Endodermal cell (in vitro differentiated cells): ENCODE data around the gene DDIT4. TPM values are rescaled to one million over a fixed set of nuclear protein-coding genes. Genes with fewer than 3 reads are reported as not detected.
"Not testable (repeated sequence)": the region's sequence is repeated elsewhere in the genome, so short reads cannot be mapped to it uniquely, and the experiment has no call there.

Source experiments
- DNase-seq: peaks from one replicate; pipeline ENCODE4 v3.0.0-alpha.2; 2017
- H3K27ac ChIP-seq: 2 replicates; pipeline ENCODE4 v1.5.1; 2013; ENCODE audit warnings: mild to moderate bottlenecking, low read depth, low read length, moderate library complexity
- H3K27me3 ChIP-seq: 2 replicates; pipeline ENCODE4 v1.6.1; 2013; ENCODE audit warnings: mild to moderate bottlenecking, low read length, moderate library complexity; ENCODE audit not compliant: insufficient read depth, control insufficient read depth, poor library complexity, severe bottlenecking
- H3K36me3 ChIP-seq: 2 replicates; pipeline ENCODE4 v1.7.0; 2013; ENCODE audit warnings: mild to moderate bottlenecking, low read length, moderate library complexity; ENCODE audit not compliant: control insufficient read depth, insufficient read depth
- H3K4me1 ChIP-seq: one replicate; pipeline ENCODE4 v1.7.0; 2013; ENCODE audit warnings: low read length; ENCODE audit not compliant: control insufficient read depth, insufficient read depth
- H3K4me3 ChIP-seq: 2 replicates; pipeline ENCODE4 v1.5.1; 2013; ENCODE audit warnings: mild to moderate bottlenecking, low read length, moderate library complexity
- H3K9ac ChIP-seq: 2 replicates; pipeline ENCODE4 v1.6.1; 2013; ENCODE audit warnings: mild to moderate bottlenecking, low read length, moderate library complexity; ENCODE audit not compliant: poor library complexity, severe bottlenecking; ENCODE audit errors: extremely low read depth
- H3K9me3 ChIP-seq: 2 replicates; pipeline ENCODE4 v1.6.1; 2013; ENCODE audit warnings: mild to moderate bottlenecking, low read length, moderate library complexity; ENCODE audit not compliant: control insufficient read depth
- H3K27ac Mint-ChIP-seq: 2 replicates; pipeline ENCODE4 v1.8.0; 2020; ENCODE audit warnings: mixed read lengths
- H3K27me3 Mint-ChIP-seq: 2 replicates; pipeline ENCODE4 v1.8.0; 2021; ENCODE audit warnings: mild to moderate bottlenecking, mixed read lengths; ENCODE audit not compliant: insufficient read depth
- H3K36me3 Mint-ChIP-seq: 2 replicates; pipeline ENCODE4 v1.8.0; 2020; ENCODE audit warnings: low read depth, mixed read lengths
- H3K4me1 Mint-ChIP-seq: 2 replicates; pipeline ENCODE4 v1.8.0; 2020; ENCODE audit warnings: mixed read lengths
- H3K4me3 Mint-ChIP-seq: 2 replicates; pipeline ENCODE4 v1.8.0; 2020; ENCODE audit warnings: mild to moderate bottlenecking, moderate library complexity, mixed read lengths
- H3K9me3 Mint-ChIP-seq: 2 replicates; pipeline ENCODE4 v1.8.0; 2020; ENCODE audit warnings: mild to moderate bottlenecking, mixed read lengths
- CTCF ChIP-seq: fragments of 200-600 bp; sonication (generic); conservative IDR thresholded peaks from 2 replicates; pipeline ENCODE4 v1.5.0; 2021; ENCODE audit warnings: antibody characterized with exemption, mild to moderate bottlenecking
- WGBS, 2 experiments: methylation state at CpG; one replicate each; pipeline versions ENCODE4 v1.1.5 to v1.1.7; 2013; ENCODE audit warnings: missing lambda C conversion rate in 2 of 2, mixed read lengths in 1 of 2; ENCODE audit not compliant: insufficient coverage in 1 of 2, insufficient read length in 1 of 2; 5-methylcytosine and 5-hydroxymethylcytosine counted together
- total RNA-seq, 2 donors: library from RNA; stranded (reverse); fragmentation: NEBNext Ultra II Directional in 1 of 2; extraction: Animal tissue kit (Norgen Biotek cat#: 25700) in 1 of 2; gene quantifications; 2 replicates in 1 of 2; 3 replicates in 1 of 2; pipeline ENCODE4 v1.2.1, GENCODE V29; 2021

DDIT4 gene
- total RNA-seq, 2 donors from 2014 or later: 20.5 to 30.2 TPM

- WGBS, 2 experiments: 90% methylated on average over 4 of the region's 5 CpGs; no CpG with 5 or more reads in 1 of the 2 experiments
- TF ChIP-seq CTCF: peak; percentile 55
- H3K9me3 Mint-ChIP-seq: no peaks in the 10 kb centered on the region
- no peak overlapping the region for H3K4me3 Mint-ChIP-seq
- peaks cover 27% of the 10 kb centered on the region for H3K4me1 Mint-ChIP-seq
- no peak overlapping the region for H3K9ac ChIP-seq
- no peaks in the 10 kb centered on the region for H3K9me3 ChIP-seq
- H3K36me3 Mint-ChIP-seq: peaks cover 1% of the 10 kb centered on the region
- H3K4me3 ChIP-seq: no peak overlapping the region
- DNase-seq: no peak
- H3K27me3 Mint-ChIP-seq: no peaks in the 10 kb centered on the region
- H3K4me1 ChIP-seq: peaks cover 20% of the 10 kb centered on the region
- peaks cover 7% of the 10 kb centered on the region for H3K36me3 ChIP-seq
- H3K27ac Mint-ChIP-seq: no peak overlapping the region
- no peak overlapping the region for H3K27ac ChIP-seq
- no peaks in the 10 kb centered on the region for H3K27me3 ChIP-seq
These were observed 5.1 kb downstream of the DDIT4 start for GRCh38 chr10:72278668-72279393.

GRCh38 chr10:72279587-72279986 is 5.9 kb downstream of the DDIT4 start:
- H3K9ac ChIP-seq, H3K36me3 Mint-ChIP-seq, H3K9me3 ChIP-seq, H3K4me3 ChIP-seq, H3K4me3 Mint-ChIP-seq, DNase-seq, H3K27me3 ChIP-seq, H3K27me3 Mint-ChIP-seq, H3K9me3 Mint-ChIP-seq, H3K36me3 ChIP-seq, H3K27ac Mint-ChIP-seq, H3K27ac ChIP-seq: not testable (repeated sequence)
- peaks cover 18% of the 10 kb centered on the region for H3K4me1 ChIP-seq
- WGBS, 2 experiments: 90 to 93% methylated on average over 6 to 7 of the region's 7 CpGs
- H3K4me1 Mint-ChIP-seq: peaks cover 27% of the 10 kb centered on the region

- 93 to 95% methylated on average over 2 of the region's 3 CpGs for WGBS, 2 experiments
- H3K27me3 Mint-ChIP-seq: no peaks in the 10 kb centered on the region
- H3K27me3 ChIP-seq: no peaks in the 10 kb centered on the region
- no peak overlapping the region for H3K4me3 Mint-ChIP-seq
- no peak for DNase-seq
- no peaks in the 10 kb centered on the region for H3K4me1 ChIP-seq
- no peak overlapping the region for H3K27ac Mint-ChIP-seq
- no peak overlapping the region for H3K4me3 ChIP-seq
- H3K27ac ChIP-seq: no peak overlapping the region
- H3K9me3 Mint-ChIP-seq: no peaks in the 10 kb centered on the region
- no peak overlapping the region for H3K9ac ChIP-seq
- no peaks in the 10 kb centered on the region for H3K36me3 ChIP-seq
- no peak for TF ChIP-seq CTCF
- no peaks in the 10 kb centered on the region for H3K36me3 Mint-ChIP-seq
- no peaks in the 10 kb centered on the region for H3K9me3 ChIP-seq
- H3K4me1 Mint-ChIP-seq: peaks cover 4% of the 10 kb centered on the region
These were observed 9.4 kb downstream of the DDIT4 start for GRCh38 chr10:72283131-72283530.
